ENCODE data around the gene PDE6B.
"Not testable (repeated sequence)": the region's sequence is repeated elsewhere in the genome, so short reads cannot be mapped to it uniquely, and the experiment has no call there.

Gene PDE6B

GRCh38 chr4:684623-685327, 59.4 kb downstream of the PDE6B start:
- DNase-seq = no peak

- DNase-seq = no peak
Measured at GRCh38 chr4:685679-686412, 60.5 kb downstream of the PDE6B start.

- DNase-seq = peak in 1 of 2 experiments; percentile 17
Measured at GRCh38 chr4:686413-687040, 61.2 kb downstream of the PDE6B start.

GRCh38 chr4:687048-687970, 61.9 kb downstream of the PDE6B start:
- DNase-seq = peak in 1 of 2 experiments; percentile 17

- no peak for DNase-seq
Measured at GRCh38 chr4:687971-688853, 62.8 kb downstream of the PDE6B start.

- DNase-seq = peak in 1 of 2 experiments; percentile 19
Measured at GRCh38 chr4:688854-689681, 63.7 kb downstream of the PDE6B start, which contains the start of gene SLC49A3. Gene SLC49A3, minus strand, starts transcription at chr4:689151. Its CDS starts 24 bp downstream, at chr4:689127.

GRCh38 chr4:689723-690122, 64.3 kb downstream of the PDE6B start:
- no peak for DNase-seq

GRCh38 chr4:692771-693554, 67.6 kb downstream of the PDE6B start:
- no peak for DNase-seq

- not testable (repeated sequence) for DNase-seq
Measured at GRCh38 chr4:694341-694940, 69.1 kb downstream of the PDE6B start.

- DNase-seq = no peak
Measured at GRCh38 chr4:699816-700580, 74.6 kb downstream of the PDE6B start.

GRCh38 chr4:700587-701264, 75.4 kb downstream of the PDE6B start:
- no peak for DNase-seq

GRCh38 chr4:702618-703048, 77.3 kb downstream of the PDE6B start:
- DNase-seq = no peak

- DNase-seq = no peak
Measured at GRCh38 chr4:703336-704197, 78.2 kb downstream of the PDE6B start.

- DNase-seq = no peak
Measured at GRCh38 chr4:704198-704891, 79.0 kb downstream of the PDE6B start.

GRCh38 chr4:704971-705277, 79.6 kb downstream of the PDE6B start:
- no peak for DNase-seq

- DNase-seq = peak; percentile 98 to 99
Measured at GRCh38 chr4:705278-706082, 80.1 kb downstream of the PDE6B start, which contains the start of gene PCGF3. Gene PCGF3, plus strand, starts transcription at chr4:705832. Its CDS starts 27,849 bp downstream, at chr4:733681.
